Measurements from ENCODE around the gene SLC5A2.

GRCh38 chr16:31467858-31468257 is 15.1 kb upstream of the SLC5A2 start:
- TF ChIP-seq, protein P1, sequence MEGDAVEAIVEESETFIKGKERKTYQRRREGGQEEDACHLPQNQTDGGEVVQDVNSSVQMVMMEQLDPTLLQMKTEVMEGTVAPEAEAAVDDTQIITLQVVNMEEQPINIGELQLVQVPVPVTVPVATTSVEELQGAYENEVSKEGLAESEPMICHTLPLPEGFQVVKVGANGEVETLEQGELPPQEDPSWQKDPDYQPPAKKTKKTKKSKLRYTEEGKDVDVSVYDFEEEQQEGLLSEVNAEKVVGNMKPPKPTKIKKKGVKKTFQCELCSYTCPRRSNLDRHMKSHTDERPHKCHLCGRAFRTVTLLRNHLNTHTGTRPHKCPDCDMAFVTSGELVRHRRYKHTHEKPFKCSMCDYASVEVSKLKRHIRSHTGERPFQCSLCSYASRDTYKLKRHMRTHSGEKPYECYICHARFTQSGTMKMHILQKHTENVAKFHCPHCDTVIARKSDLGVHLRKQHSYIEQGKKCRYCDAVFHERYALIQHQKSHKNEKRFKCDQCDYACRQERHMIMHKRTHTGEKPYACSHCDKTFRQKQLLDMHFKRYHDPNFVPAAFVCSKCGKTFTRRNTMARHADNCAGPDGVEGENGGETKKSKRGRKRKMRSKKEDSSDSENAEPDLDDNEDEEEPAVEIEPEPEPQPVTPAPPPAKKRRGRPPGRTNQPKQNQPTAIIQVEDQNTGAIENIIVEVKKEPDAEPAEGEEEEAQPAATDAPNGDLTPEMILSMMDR (IDR thresholded peaks at IDR 0.05; ENCODE audit: poor library complexity), result no peak
- TF ChIP-seq EZH2phosphoT487 (IDR thresholded peaks at IDR 0.05; ENCODE audit: low read depth, severe bottlenecking, unreplicated experiment), result no peak
- no peak for TF ChIP-seq EZH2 (IDR thresholded peaks at IDR 0.05; ENCODE audit: borderline replicate concordance)
